SU-DHL-6 (cell line): Measurements from ENCODE around the gene CABCOCO1.

Source experiments
- H2AFZ ChIP-seq: fragments of 200-600 bp; sonication (generic); 2 replicates; pipeline ENCODE4 v1.6.1; 2014; ENCODE audit warnings: low read depth, mild to moderate bottlenecking, moderate library complexity, mixed read lengths, antibody characterized with exemption, low read length; ENCODE audit not compliant: severe bottlenecking
- H3F3A ChIP-seq: fragments of 200-600 bp; shearing (Covaris generic); 2 replicates; pipeline ENCODE4 v1.6.0; 2016; ENCODE audit warnings: antibody characterized with exemption, mild to moderate bottlenecking; ENCODE audit not compliant: insufficient read depth
- H3K27ac ChIP-seq: fragments of 200-600 bp; sonication (generic); 2 replicates; pipeline ENCODE4 v1.5.1; 2016; ENCODE audit warnings: low read depth, mild to moderate bottlenecking, low read length, moderate library complexity, mixed read lengths
- H3K27me3 ChIP-seq: fragments of 200-600 bp; sonication (generic), shearing (Covaris generic); 2 replicates; pipeline ENCODE4 v1.6.0; 2014; ENCODE audit warnings: mild to moderate bottlenecking, low read length
- H3K36me3 ChIP-seq: fragments of 200-600 bp; sonication (generic); 2 replicates; pipeline ENCODE4 v1.6.1; 2014; ENCODE audit warnings: mild to moderate bottlenecking, low read length, mixed read lengths
- H3K4me2 ChIP-seq: fragments of 300-600, 200-600 bp; shearing (Covaris generic), sonication (generic); 2 replicates; pipeline ENCODE4 v1.6.0; 2014; ENCODE audit warnings: low read length, low read depth, mild to moderate bottlenecking; ENCODE audit not compliant: poor library complexity, severe bottlenecking
- H3K4me3 ChIP-seq: fragments of 200-600 bp; sonication (generic); 2 replicates; pipeline ENCODE4 v1.5.1; 2014; ENCODE audit warnings: antibody characterized with exemption, low read length, mild to moderate bottlenecking, mixed read lengths; ENCODE audit not compliant: insufficient read depth, poor library complexity, severe bottlenecking
- H3K79me2 ChIP-seq: fragments of 200-600 bp; sonication (generic); 2 replicates; pipeline ENCODE4 v1.6.1; 2014; ENCODE audit warnings: mild to moderate bottlenecking, low read length, moderate library complexity; ENCODE audit not compliant: insufficient read depth
- H3K9ac ChIP-seq: fragments of 200-600 bp; sonication (generic); 2 replicates; pipeline ENCODE4 v1.7.0; 2014; ENCODE audit warnings: mild to moderate bottlenecking, low read length
- H3K9me2 ChIP-seq: fragments of 200-600 bp; sonication (generic); replicated peaks from 2 replicates; pipeline ENCODE4 v1.6.1; 2014; ENCODE audit warnings: low read length; ENCODE audit not compliant: insufficient read depth
- H3K9me3 ChIP-seq: fragments of 200-600 bp; sonication (generic); 2 replicates; pipeline ENCODE4 v1.6.1; 2014; ENCODE audit warnings: low read length, mixed read lengths; ENCODE audit not compliant: insufficient read depth
- H4K20me1 ChIP-seq: fragments of 200-600 bp; sonication (generic); 2 replicates; pipeline ENCODE4 v1.6.1; 2014; ENCODE audit warnings: low read depth, mild to moderate bottlenecking, antibody characterized with exemption, low read length, moderate library complexity, mixed read lengths
- CTCF ChIP-seq: fragments of 200-600 bp; sonication (generic); IDR thresholded peaks from one replicate; pipeline ENCODE4 v1.5.1; 2017; ENCODE audit warnings: antibody characterized with exemption, mild to moderate bottlenecking, low read length, moderate library complexity; ENCODE audit not compliant: insufficient read depth, poor library complexity, severe bottlenecking
- EZH2phosphoT487 ChIP-seq: fragments of 200-600 bp; sonication (generic), shearing (Covaris generic); conservative IDR thresholded peaks from 2 replicates; pipeline ENCODE4 v1.6.1; 2018; ENCODE audit warnings: mild to moderate bottlenecking, antibody characterized with exemption, low read length, moderate library complexity, mixed read lengths

CABCOCO1 gene

GRCh38 chr10:61626209-61626608 lies 36.5 kb upstream of the CABCOCO1 start:
- Histone ChIP-seq H3K4me2 (no peak overlapping the region), H3K27me3 (no peaks in the 10 kb centered on the region), H4K20me1 (no peaks in the 10 kb centered on the region), H3K9me2 (no peaks in the 10 kb centered on the region), H2AFZ (no peak overlapping the region), H3K4me3 (no peak overlapping the region), H3K36me3 (no peaks in the 10 kb centered on the region), H3K9ac (no peak overlapping the region), H3K27ac (no peak overlapping the region), H3F3A (no peaks in the 10 kb centered on the region), H3K9me3 (no peaks in the 10 kb centered on the region), H3K79me2 (no peaks in the 10 kb centered on the region)
- TF ChIP-seq CTCF (no peak), EZH2phosphoT487 (no peak)

- no peaks in the 10 kb centered on the region for H3K9me2 ChIP-seq
- TF ChIP-seq EZH2phosphoT487: no peak
- no peak for TF ChIP-seq CTCF
- H3K36me3 ChIP-seq: no peaks in the 10 kb centered on the region
- no peaks in the 10 kb centered on the region for H4K20me1 ChIP-seq
- no peak overlapping the region for H3K4me2 ChIP-seq
- H3K9ac ChIP-seq: no peak overlapping the region
- H3K9me3 ChIP-seq: no peaks in the 10 kb centered on the region
- no peak overlapping the region for H3K4me3 ChIP-seq
- no peaks in the 10 kb centered on the region for H3K79me2 ChIP-seq
- H3K27me3 ChIP-seq: no peaks in the 10 kb centered on the region
- no peaks in the 10 kb centered on the region for H3F3A ChIP-seq
- no peak overlapping the region for H3K27ac ChIP-seq
- H2AFZ ChIP-seq: no peak overlapping the region
Observed at GRCh38 chr10:61627266-61627665, 35.5 kb upstream of the CABCOCO1 start.

GRCh38 chr10:61628151-61628874 lies 34.4 kb upstream of the CABCOCO1 start:
- no peaks in the 10 kb centered on the region for H3K27me3 ChIP-seq
- no peaks in the 10 kb centered on the region for H4K20me1 ChIP-seq
- no peak overlapping the region for H3K27ac ChIP-seq
- no peak overlapping the region for H2AFZ ChIP-seq
- no peak overlapping the region for H3K9ac ChIP-seq
- H3K79me2 ChIP-seq: no peaks in the 10 kb centered on the region
- H3F3A ChIP-seq: no peaks in the 10 kb centered on the region
- TF ChIP-seq EZH2phosphoT487 (no peak), CTCF (no peak)
- H3K4me2 ChIP-seq: no peak overlapping the region
- H3K9me3 ChIP-seq: no peaks in the 10 kb centered on the region
- no peaks in the 10 kb centered on the region for H3K9me2 ChIP-seq
- H3K36me3 ChIP-seq: no peaks in the 10 kb centered on the region
- H3K4me3 ChIP-seq: no peak overlapping the region
